ENCODE measurements around the gene SLMAP. TPM values are rescaled to one million over a fixed set of nuclear protein-coding genes. Genes with fewer than 3 reads are reported as not detected.

Gene SLMAP
- total RNA-seq, 1 donor from 2014 or later: 58.2 TPM

DNA sequence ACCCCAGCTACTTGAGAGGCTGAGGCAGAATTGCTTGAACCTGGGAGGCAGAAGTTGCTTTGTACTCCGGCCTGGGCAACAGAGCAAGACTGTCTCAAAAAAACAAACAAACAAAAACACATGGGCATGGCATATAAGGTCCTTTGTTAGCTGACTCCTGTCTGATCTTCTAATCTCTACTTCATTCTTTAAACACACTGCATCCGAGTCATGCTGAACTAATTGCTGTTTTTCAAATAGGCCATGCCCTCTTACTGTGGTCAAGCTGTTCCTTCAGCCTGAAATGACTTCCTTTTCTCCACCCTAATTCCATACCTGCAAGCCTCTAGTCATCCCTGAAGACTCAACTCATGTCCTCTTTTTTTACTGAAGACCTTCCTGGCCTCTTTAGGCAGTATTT, 22.3 kb upstream of the SLMAP start:
- H3K9me3 Mint-ChIP-seq: no peaks in the 10 kb centered on the region
- DNase-seq (ENCODE audit: low spot score): no peak
- peaks cover 4% of the 10 kb centered on the region for H3K27me3 Mint-ChIP-seq (ENCODE audit: low read depth)
- intact Hi-C loops (cut with micrococcal nuclease): no loop called here
- no peak overlapping the region for H3K27ac Mint-ChIP-seq
- H3K36me3 Mint-ChIP-seq (ENCODE audit: low read depth): no peaks in the 10 kb centered on the region
- H3K4me3 Mint-ChIP-seq (ENCODE audit: low read depth): no peak overlapping the region
- H3K4me1 Mint-ChIP-seq (ENCODE audit: low read depth): no peaks in the 10 kb centered on the region

DNA sequence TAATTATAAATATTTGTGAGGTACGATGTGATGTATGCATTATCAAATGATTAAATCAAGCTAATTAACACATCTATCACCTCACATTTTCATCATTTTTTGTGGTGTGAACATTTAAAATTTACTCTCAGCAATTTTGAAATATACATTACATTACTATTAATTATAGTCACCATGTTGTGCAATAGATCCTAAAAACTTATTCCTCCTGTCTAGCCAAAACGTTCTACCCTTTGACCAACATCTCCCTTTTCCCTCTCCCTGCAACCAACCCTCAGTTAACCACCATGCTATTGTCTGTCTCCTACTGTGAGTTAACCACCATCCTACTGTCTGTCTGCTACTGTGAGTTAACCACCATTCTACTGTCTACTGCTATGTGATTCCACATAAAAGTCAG, 20.7 kb upstream of the SLMAP start:
- Mint-ChIP-seq H3K27ac (no peak overlapping the region), H3K4me3 (ENCODE audit: low read depth) (no peak overlapping the region), H3K27me3 (ENCODE audit: low read depth) (peaks cover 4% of the 10 kb centered on the region), H3K9me3 (no peaks in the 10 kb centered on the region), H3K4me1 (ENCODE audit: low read depth) (no peaks in the 10 kb centered on the region), H3K36me3 (ENCODE audit: low read depth) (no peaks in the 10 kb centered on the region)
- no peak for DNase-seq (ENCODE audit: low spot score)
- intact Hi-C loops (cut with micrococcal nuclease): no loop called here

DNA sequence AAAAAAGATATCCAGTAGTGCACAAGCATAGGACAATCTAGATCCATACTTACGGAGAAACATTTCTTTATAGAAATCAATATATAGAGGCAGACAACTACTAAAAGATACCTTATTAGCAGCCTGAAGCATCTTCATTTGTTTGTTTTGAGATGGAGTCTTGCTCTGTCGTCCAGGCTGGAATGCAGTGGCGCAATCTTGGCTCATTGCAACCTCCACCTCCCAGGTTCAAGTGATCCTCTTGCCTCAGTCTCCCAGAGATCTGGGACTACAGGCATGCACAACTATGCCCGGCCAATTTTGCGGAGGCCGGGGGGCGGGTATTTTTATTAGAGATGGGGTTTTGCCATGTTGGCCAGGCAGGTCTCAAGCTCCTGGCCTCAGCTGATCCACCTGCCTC, 18.3 kb upstream of the SLMAP start:
- H3K9me3 Mint-ChIP-seq: no peaks in the 10 kb centered on the region
- no peaks in the 10 kb centered on the region for H3K27me3 Mint-ChIP-seq (ENCODE audit: low read depth)
- intact Hi-C loops (cut with micrococcal nuclease): no loop called here
- no peak overlapping the region for H3K27ac Mint-ChIP-seq
- no peak overlapping the region for H3K4me3 Mint-ChIP-seq (ENCODE audit: low read depth)
- no peaks in the 10 kb centered on the region for H3K4me1 Mint-ChIP-seq (ENCODE audit: low read depth)
- H3K36me3 Mint-ChIP-seq (ENCODE audit: low read depth): no peaks in the 10 kb centered on the region
- DNase-seq (ENCODE audit: low spot score): no peak

DNA sequence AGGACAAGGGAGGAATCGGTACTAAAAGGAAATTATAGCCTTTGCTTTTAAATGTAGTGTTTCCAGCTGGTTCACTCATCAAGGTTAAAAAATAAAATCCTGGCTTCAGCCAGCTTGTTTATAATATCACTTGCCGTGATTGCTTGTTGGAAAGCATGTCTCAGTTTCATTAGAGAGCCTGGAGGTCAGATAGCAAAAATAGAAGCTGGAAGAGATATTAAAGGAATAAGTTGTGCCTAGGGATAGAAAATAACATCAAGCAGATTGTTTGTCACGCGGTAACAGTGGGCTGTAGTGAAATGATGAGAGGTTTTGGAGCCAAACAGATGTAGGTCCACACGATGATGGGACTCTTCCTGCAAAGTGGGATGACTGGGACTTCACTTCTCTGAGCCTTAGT, 17.7 kb upstream of the SLMAP start:
- DNase-seq (ENCODE audit: low spot score): no peak
- Mint-ChIP-seq H3K27ac (no peak overlapping the region), H3K4me1 (ENCODE audit: low read depth) (no peaks in the 10 kb centered on the region), H3K4me3 (ENCODE audit: low read depth) (no peak overlapping the region), H3K36me3 (ENCODE audit: low read depth) (no peaks in the 10 kb centered on the region), H3K27me3 (ENCODE audit: low read depth) (no peaks in the 10 kb centered on the region), H3K9me3 (no peaks in the 10 kb centered on the region)
- intact Hi-C loops (cut with micrococcal nuclease): no loop called here

DNA sequence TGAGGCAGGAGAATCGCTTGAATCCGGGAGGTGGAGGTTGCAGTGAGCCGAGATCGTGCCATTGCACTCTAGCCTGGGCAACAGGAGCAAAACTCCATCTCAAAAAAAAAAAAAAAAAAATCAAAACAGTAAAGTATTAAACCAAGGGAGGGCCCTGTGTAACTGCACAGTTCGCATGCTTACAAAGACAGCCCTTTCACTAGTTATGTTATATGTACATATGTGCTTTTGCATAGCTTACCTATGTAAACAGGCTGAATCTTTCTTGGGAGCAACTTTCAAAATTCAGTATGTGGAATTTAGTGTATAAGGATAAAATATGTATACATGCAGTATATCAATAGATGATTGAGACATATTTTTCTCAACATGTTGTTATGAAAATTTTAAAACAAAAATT, 16.1 kb upstream of the SLMAP start:
- H3K9me3 Mint-ChIP-seq: no peaks in the 10 kb centered on the region
- DNase-seq (ENCODE audit: low spot score): no peak
- no peaks in the 10 kb centered on the region for H3K36me3 Mint-ChIP-seq (ENCODE audit: low read depth)
- no peaks in the 10 kb centered on the region for H3K27me3 Mint-ChIP-seq (ENCODE audit: low read depth)
- H3K4me1 Mint-ChIP-seq (ENCODE audit: low read depth): no peaks in the 10 kb centered on the region
- no peak overlapping the region for H3K27ac Mint-ChIP-seq
- intact Hi-C loops (cut with micrococcal nuclease): no loop called here
- H3K4me3 Mint-ChIP-seq (ENCODE audit: low read depth): no peak overlapping the region

DNA sequence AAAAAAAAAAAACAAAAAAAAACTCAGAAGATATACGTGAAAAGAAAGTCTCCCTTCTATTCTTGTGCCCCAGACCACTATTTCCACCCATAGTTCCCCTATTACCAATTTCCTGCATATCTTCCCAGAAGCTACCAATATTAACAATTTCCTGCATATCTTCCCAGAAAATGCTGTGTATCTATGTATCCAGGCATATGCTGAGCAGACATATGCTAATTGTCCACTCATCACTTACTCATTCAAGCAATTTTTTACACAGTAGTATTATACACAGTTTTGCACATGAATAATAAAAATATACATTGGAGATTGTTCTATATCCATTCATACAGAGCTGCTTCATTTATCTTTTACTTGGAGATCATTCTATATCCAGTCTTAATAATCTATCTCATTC, 12.6 kb upstream of the SLMAP start:
- Mint-ChIP-seq H3K36me3 (ENCODE audit: low read depth) (no peaks in the 10 kb centered on the region), H3K4me1 (ENCODE audit: low read depth) (no peaks in the 10 kb centered on the region), H3K4me3 (ENCODE audit: low read depth) (no peak overlapping the region), H3K9me3 (no peaks in the 10 kb centered on the region), H3K27me3 (ENCODE audit: low read depth) (no peaks in the 10 kb centered on the region), H3K27ac (no peak overlapping the region)
- intact Hi-C loops (cut with micrococcal nuclease): no loop called here
- DNase-seq (ENCODE audit: low spot score): no peak

DNA sequence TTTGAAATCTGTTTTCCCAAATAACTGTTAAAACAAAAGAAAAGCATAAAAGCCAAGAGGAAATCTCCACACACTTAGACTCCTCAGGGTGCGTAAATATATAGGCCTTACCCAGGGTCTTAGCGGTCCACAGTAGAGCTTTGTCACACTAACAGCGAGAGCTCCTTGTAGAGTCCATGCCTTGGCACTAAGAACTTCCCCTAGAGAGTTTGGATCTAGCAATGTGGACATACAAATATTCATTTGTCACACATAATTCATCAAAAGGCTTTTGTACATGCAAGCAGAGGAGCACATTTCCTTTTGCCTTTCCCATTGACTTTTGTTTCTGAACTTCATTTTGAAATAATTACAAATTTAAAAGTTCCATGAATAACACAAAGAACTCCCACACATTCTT, 11.0 kb upstream of the SLMAP start:
- no peak for DNase-seq (ENCODE audit: low spot score)
- Mint-ChIP-seq H3K9me3 (no peaks in the 10 kb centered on the region), H3K4me3 (ENCODE audit: low read depth) (no peak overlapping the region), H3K27ac (no peak overlapping the region), H3K27me3 (ENCODE audit: low read depth) (no peaks in the 10 kb centered on the region), H3K36me3 (ENCODE audit: low read depth) (no peaks in the 10 kb centered on the region), H3K4me1 (ENCODE audit: low read depth) (no peaks in the 10 kb centered on the region)
- intact Hi-C loops (cut with micrococcal nuclease): no loop called here

DNA sequence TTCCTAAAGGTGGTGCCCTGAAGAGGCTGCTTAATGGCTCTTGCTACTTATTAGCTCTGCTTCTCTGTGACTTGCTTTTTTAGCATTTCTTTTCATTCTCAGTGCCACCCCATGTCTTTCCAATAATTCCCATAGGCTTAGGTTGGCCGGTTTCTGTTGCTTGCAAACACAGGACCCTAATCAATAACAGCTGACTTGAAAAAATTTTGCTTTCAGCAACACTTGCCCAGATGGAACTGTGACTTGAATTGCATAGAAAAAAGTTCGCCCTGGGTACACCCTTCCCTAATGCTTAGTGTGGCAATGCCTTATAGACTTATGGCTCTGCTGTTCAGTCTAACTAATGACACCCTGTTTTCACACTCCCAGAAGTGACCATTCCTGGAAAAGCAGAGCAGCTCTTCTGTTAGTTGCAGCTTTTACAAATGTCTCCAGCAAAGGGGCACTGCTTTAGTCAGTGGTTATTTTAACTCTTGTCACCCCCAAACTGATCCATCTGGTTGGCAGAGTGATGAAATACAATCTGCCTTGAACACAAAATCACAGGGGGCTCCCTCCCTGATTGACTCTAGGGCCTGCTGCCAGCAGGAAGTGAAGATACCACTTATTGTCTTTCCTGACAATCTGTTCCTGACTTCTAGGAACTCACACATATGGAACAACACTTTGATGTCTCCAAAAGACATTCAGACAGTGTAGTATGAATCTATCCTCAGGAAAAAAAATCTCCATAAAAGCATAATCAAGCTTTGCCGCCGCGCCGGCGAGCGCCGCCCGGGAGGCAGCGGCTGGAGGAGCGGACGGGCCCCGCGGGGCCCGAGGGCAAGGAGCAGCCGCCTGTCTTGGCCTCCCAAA, 9.7 kb upstream of the SLMAP start:
- Mint-ChIP-seq H3K27ac (no peak overlapping the region), H3K9me3 (no peaks in the 10 kb centered on the region), H3K36me3 (ENCODE audit: low read depth) (no peaks in the 10 kb centered on the region), H3K4me3 (ENCODE audit: low read depth) (no peak overlapping the region), H3K27me3 (ENCODE audit: low read depth) (peaks cover under 1% of the 10 kb centered on the region), H3K4me1 (ENCODE audit: low read depth) (no peaks in the 10 kb centered on the region)
- intact Hi-C loops (cut with micrococcal nuclease): no loop called here
- no peak for DNase-seq (ENCODE audit: low spot score)

DNA sequence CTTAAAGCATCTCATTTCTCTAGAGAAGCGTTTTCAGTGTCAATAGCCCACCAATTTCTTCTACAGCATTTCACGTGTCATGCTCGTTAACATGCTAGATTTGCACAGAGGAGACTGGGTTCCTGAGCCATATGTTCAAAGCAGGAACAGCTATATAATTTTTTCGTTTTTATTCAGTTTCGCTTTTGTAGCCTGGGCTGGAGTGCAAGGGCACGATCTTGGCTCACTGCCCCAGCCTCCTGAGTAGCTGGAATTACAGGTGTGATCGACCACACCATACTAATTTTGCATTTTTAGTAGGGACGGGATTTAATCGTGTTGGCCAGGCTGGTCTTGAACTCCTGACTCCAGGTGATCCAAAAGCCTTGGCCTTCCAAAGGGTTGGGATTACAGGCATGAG, 6.6 kb upstream of the SLMAP start:
- H3K27ac Mint-ChIP-seq: no peak overlapping the region
- intact Hi-C loops (cut with micrococcal nuclease): no loop called here
- peaks cover 12% of the 10 kb centered on the region for H3K27me3 Mint-ChIP-seq (ENCODE audit: low read depth)
- no peaks in the 10 kb centered on the region for H3K36me3 Mint-ChIP-seq (ENCODE audit: low read depth)
- peaks cover under 1% of the 10 kb centered on the region for H3K4me1 Mint-ChIP-seq (ENCODE audit: low read depth)
- no peak overlapping the region for H3K4me3 Mint-ChIP-seq (ENCODE audit: low read depth)
- H3K9me3 Mint-ChIP-seq: no peaks in the 10 kb centered on the region
- DNase-seq (ENCODE audit: low spot score): no peak

DNA sequence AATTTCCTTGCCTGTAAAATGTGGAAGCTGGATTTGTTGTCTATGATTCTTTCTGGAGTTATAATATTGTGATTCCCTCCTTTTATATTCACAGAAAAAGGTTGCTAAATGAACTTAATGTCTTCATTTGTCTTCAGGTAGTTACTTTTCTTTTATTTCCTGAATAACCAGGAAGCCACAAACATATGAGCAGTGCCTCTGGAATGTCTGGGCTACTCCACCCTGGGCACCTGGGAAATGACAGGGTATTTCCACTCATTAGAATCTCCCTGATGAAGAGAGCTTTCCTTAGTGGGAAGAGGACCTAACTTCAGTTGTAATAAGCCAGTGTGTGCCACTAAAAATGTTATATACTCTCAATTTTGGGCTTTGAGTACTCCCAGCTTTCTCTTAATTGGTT, 3.8 kb upstream of the SLMAP start:
- Mint-ChIP-seq H3K27me3 (ENCODE audit: low read depth) (peaks cover 14% of the 10 kb centered on the region), H3K4me1 (ENCODE audit: low read depth) (peaks cover 10% of the 10 kb centered on the region), H3K4me3 (ENCODE audit: low read depth) (no peak overlapping the region), H3K27ac (no peak overlapping the region), H3K36me3 (ENCODE audit: low read depth) (peaks cover 8% of the 10 kb centered on the region), H3K9me3 (no peaks in the 10 kb centered on the region)
- no peak for DNase-seq (ENCODE audit: low spot score)
- intact Hi-C loops (cut with micrococcal nuclease): no loop called here

DNA sequence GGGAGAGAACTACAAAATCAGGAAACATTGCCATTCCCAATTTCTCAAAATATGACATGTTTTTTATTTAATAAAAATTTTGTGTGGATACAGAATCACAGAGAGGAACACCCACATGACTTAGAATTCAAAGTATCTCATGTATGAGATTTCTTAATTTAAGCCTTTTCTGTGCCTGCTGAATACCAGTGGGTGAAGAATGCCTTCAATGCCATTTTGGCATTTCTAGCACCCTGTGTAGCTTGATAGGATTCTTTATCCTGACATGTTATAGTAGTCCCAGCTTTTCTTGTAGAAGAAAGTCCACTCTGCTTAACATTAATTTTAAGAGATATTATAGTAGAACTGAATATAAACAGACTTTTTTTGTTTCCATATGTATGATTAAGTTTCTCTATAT, 3.1 kb upstream of the SLMAP start:
- no peak overlapping the region for H3K27ac Mint-ChIP-seq
- no peak for DNase-seq (ENCODE audit: low spot score)
- no peak overlapping the region for H3K4me3 Mint-ChIP-seq (ENCODE audit: low read depth)
- peaks cover 17% of the 10 kb centered on the region for H3K4me1 Mint-ChIP-seq (ENCODE audit: low read depth)
- intact Hi-C loops (cut with micrococcal nuclease): no loop called here
- peaks cover 15% of the 10 kb centered on the region for H3K36me3 Mint-ChIP-seq (ENCODE audit: low read depth)
- peaks cover 14% of the 10 kb centered on the region for H3K27me3 Mint-ChIP-seq (ENCODE audit: low read depth)
- no peaks in the 10 kb centered on the region for H3K9me3 Mint-ChIP-seq

DNA sequence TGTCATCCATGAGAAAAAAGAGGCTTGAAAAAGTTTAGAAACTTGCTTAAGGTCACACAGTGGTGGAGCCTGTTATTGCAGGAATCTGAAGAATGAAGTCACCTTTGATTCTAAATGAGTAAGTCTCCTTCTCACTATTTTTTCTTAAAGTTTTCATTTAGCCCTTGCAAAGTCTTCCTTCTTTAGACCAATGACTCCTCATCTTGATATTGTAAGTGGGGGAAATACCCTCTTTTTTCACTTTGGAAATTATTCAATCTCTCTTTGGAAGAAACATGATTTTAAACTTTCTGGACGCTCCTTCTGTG, 787 bp upstream of the SLMAP start:
- Mint-ChIP-seq H3K36me3 (ENCODE audit: low read depth) (peaks cover 30% of the 10 kb centered on the region), H3K9me3 (no peaks in the 10 kb centered on the region), H3K27me3 (ENCODE audit: low read depth) (peaks cover 14% of the 10 kb centered on the region), H3K27ac (peak overlapping the region; percentile 95), H3K4me3 (ENCODE audit: low read depth) (peak overlapping the region; percentile 89), H3K4me1 (ENCODE audit: low read depth) (peaks cover 26% of the 10 kb centered on the region)
- intact Hi-C loops (cut with micrococcal nuclease): loop anchor here (5.0 kb wide), 4 partner anchors 198 to 528 kb away; partner anchors contain the start of genes APPL1 and PDE12
- DNase-seq (ENCODE audit: low spot score): no peak

DNA sequence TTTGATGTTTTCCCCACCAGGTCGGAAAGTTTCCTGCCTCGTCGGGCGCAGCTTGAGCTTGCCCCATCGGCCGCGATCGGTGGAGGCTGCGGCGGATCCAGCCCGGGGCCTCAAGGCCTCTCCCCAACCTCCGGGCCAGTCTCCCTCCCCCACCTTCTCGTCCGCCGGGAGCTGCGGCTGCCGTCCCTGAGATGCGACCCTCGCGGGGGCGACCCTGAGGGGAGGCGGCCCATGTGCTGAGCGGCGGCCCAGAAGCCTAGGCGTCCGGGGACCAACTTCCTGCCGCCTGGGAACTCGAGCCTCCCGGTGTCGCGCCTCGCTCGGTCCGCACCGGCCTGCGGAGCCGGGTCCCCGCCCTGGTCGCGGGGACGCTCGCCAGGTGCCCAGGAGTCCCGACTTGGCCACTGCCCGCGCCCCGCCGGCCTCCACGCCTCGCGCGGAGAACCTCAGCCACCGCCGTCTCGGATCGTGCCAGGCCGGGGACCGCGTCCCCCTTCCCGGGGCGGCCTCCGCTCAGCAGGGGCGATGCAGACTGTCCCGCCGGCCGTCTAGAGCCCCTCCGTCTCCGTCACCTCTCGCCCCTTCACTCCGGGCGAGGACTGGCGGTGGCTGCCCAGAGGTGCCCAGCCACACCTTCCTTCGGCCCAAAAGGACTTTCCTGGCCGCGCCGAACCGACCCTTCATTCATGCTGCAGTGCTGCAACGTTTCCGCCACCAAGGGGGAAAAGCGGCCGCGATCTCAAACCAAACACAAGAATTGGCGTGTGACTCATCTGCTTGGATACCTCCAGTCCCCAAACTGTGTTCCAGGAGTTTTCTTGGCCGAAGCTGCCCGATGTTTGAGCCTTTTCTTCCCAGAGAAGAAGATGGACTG, 656 bp downstream of the SLMAP start:
- intact Hi-C loops (cut with micrococcal nuclease): loop anchor here (1.0 to 5.0 kb wide), 6 partner anchors 64 to 529 kb away; partner anchors contain the start of genes APPL1, ARF4 and PDE12
- Mint-ChIP-seq H3K27ac (peak overlapping the region; percentile 95), H3K4me1 (ENCODE audit: low read depth) (peaks cover 26% of the 10 kb centered on the region), H3K36me3 (ENCODE audit: low read depth) (peaks cover 31% of the 10 kb centered on the region), H3K27me3 (ENCODE audit: low read depth) (peaks cover 10% of the 10 kb centered on the region), H3K4me3 (ENCODE audit: low read depth) (peak overlapping the region; percentile 95), H3K9me3 (no peaks in the 10 kb centered on the region)
- DNase-seq (ENCODE audit: low spot score): peak; percentile 36

All from activated T-helper 2 cell treated with anti-CD3 and anti-CD28 coated beads, Interferon-gamma antibody, Interleukin-2, Interleukin-4, amounts not matched to agents 10 μg/mL and 5 μg/mL and 100 μg/mL, durations not matched to agents 14 hours and 24 hours and 36 hours (primary cell).